ENCODE data around the gene VPS13D.

The VPS13D gene

GRCh38 chr1:12472156-12472797 is 242.4 kb downstream of the VPS13D start:
- ChIA-PET CTCF (no interaction called here), POLR2A (no interaction called here)
- no peak for DNase-seq (ENCODE audit: extremely low spot score)
- TF ChIP-seq NFRKB (IDR thresholded peaks at IDR 0.05), result no peak
- TF ChIP-seq SP1 (IDR thresholded peaks at IDR 0.05), result no peak
- TF ChIP-seq CTBP1 (IDR thresholded peaks at IDR 0.05; ENCODE audit: borderline replicate concordance), result no peak
- no peak for TF ChIP-seq TARDBP (IDR thresholded peaks at IDR 0.05)
- no peak for TF ChIP-seq L3MBTL2 (conservative IDR thresholded peaks at IDR 0.05)
- no peak for TF ChIP-seq ARNT (IDR thresholded peaks at IDR 0.05)
- TF ChIP-seq ZNF384 (IDR thresholded peaks at IDR 0.05), result no peak
- TF ChIP-seq, protein P1, sequence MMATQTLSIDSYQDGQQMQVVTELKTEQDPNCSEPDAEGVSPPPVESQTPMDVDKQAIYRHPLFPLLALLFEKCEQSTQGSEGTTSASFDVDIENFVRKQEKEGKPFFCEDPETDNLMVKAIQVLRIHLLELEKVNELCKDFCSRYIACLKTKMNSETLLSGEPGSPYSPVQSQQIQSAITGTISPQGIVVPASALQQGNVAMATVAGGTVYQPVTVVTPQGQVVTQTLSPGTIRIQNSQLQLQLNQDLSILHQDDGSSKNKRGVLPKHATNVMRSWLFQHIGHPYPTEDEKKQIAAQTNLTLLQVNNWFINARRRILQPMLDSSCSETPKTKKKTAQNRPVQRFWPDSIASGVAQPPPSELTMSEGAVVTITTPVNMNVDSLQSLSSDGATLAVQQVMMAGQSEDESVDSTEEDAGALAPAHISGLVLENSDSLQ (IDR thresholded peaks at IDR 0.05), result no peak
- TF ChIP-seq FOXK2 (IDR thresholded peaks at IDR 0.05), result no peak
- TF ChIP-seq SUZ12 (IDR thresholded peaks at IDR 0.05), result no peak
- TF ChIP-seq HDGF (IDR thresholded peaks at IDR 0.05; ENCODE audit: borderline replicate concordance), result no peak
- TF ChIP-seq BHLHE40 (IDR thresholded peaks at IDR 0.05; ENCODE audit: borderline replicate concordance), result no peak

DNA sequence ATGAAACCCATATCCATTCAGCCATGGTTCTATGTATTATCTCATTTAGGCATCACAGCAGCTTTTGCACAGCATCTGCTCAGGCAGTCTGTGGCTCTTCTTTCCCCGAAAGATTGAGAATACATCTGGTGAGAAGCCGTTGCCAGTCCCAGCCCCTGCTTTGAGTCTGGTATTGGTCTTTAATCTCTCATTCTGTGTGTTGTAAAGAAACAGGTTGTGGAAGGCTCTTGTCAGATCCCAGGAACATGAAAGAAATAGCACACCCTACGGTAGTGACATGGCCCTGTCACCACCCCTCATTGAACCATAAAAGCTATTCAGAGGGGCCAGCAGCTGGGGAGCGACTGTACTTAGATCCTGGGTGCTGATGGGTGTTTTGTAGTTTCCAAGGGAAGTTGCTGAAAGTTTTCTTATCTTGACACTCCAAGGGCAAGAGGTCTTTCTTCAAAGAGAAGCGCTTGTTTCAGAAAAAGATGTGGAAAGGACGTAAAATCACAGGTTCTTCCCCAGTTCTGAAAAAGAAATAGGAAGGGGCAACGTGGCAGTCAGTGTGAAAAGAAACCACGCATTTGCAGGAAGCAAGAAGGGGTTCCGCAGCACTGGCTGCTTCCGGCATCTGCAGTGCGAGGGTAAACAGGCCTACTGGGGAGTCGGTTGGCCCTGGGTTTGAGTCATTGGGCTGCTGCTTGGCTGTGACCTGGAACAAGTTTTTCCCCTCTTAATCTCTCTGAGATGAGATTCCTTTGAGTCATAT is 243.1 kb downstream of the VPS13D start:
- CTCF ChIA-PET, result no interaction called here
- POLR2A ChIA-PET, result no interaction called here
- no peak for DNase-seq (ENCODE audit: extremely low spot score)
- TF ChIP-seq CTBP1 (IDR thresholded peaks at IDR 0.05; ENCODE audit: borderline replicate concordance) (no peak), FOXK2 (IDR thresholded peaks at IDR 0.05) (no peak), HDGF (IDR thresholded peaks at IDR 0.05; ENCODE audit: borderline replicate concordance) (no peak), BHLHE40 (IDR thresholded peaks at IDR 0.05; ENCODE audit: borderline replicate concordance) (no peak), L3MBTL2 (conservative IDR thresholded peaks at IDR 0.05) (no peak), NFRKB (IDR thresholded peaks at IDR 0.05) (no peak), TARDBP (IDR thresholded peaks at IDR 0.05) (no peak), FOXM1 (IDR thresholded peaks at IDR 0.05; ENCODE audit: borderline replicate concordance) (no peak), ZNF384 (IDR thresholded peaks at IDR 0.05) (no peak), LEF1 (IDR thresholded peaks at IDR 0.05; ENCODE audit: borderline replicate concordance) (no peak), SP1 (IDR thresholded peaks at IDR 0.05) (no peak), ELF4 (IDR thresholded peaks at IDR 0.05) (no peak), ARNT (IDR thresholded peaks at IDR 0.05) (no peak)
- TF ChIP-seq, protein P1 (IDR thresholded peaks at IDR 0.05), result no peak

DNA sequence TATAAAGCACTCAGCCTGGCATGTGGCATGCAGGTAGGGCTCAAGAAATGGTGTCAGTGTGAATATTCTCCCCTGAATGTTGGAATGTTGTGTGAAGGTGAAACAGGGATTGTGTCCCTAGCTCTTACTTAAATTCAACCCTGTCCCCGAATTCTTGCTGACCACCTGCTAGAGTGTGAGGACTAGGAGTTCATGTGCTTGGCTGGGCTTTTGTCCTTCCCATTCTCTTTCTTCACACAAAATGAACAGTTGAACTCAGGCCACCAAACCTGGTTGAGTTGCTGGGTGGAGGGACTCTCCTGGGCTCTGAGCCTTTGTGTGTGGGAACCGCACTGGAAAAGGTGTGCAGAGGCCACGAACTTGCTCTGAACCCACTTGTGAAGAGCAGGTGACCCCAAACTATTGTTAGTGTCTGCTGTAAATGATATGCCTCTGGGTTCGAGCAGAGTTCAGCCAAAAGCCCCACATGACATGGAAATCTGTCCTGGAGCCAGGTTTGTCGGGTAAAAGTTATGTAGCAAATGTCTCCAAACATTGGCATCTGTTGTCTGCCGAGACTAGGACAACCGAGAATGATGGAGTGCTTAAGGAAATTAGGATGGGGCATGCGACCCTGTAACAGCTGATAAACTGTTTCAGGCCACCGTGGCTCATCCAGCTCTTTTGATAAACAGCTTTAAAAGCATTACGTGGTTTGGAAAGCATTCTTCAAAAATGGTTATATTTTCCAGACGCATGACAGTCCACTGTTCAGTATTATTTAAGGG is 243.9 kb downstream of the VPS13D start:
- TF ChIP-seq LEF1 (IDR thresholded peaks at IDR 0.05; ENCODE audit: borderline replicate concordance) (no peak), FOXA1 (IDR thresholded peaks at IDR 0.05) (no peak), SP1 (IDR thresholded peaks at IDR 0.05) (no peak), ZNF384 (IDR thresholded peaks at IDR 0.05) (no peak), NFRKB (IDR thresholded peaks at IDR 0.05) (no peak), BHLHE40 (IDR thresholded peaks at IDR 0.05; ENCODE audit: borderline replicate concordance) (no peak), TARDBP (IDR thresholded peaks at IDR 0.05) (no peak), ELF4 (IDR thresholded peaks at IDR 0.05) (no peak), SUZ12 (IDR thresholded peaks at IDR 0.05) (no peak), CTBP1 (IDR thresholded peaks at IDR 0.05; ENCODE audit: borderline replicate concordance) (no peak), L3MBTL2 (conservative IDR thresholded peaks at IDR 0.05) (no peak), FOXK2 (IDR thresholded peaks at IDR 0.05) (no peak), FOXM1 (IDR thresholded peaks at IDR 0.05; ENCODE audit: borderline replicate concordance) (no peak), HDGF (IDR thresholded peaks at IDR 0.05; ENCODE audit: borderline replicate concordance) (no peak), ARNT (IDR thresholded peaks at IDR 0.05) (no peak)
- TF ChIP-seq, protein P1 (IDR thresholded peaks at IDR 0.05), result no peak
- ChIA-PET CTCF (no interaction called here), POLR2A (interaction anchor here (1.3 kb wide), 1 partner anchor 144 kb away, joined by 4 read pairs; the partner anchor contains the start of gene DHRS3)
- no peak for DNase-seq (ENCODE audit: extremely low spot score)

- ChIA-PET CTCF (no interaction called here), POLR2A (interaction anchor here (1.2 to 1.3 kb wide), 2 partner anchors 143 to 144 kb away, joined by 3 to 4 read pairs; partner anchors contain the start of gene DHRS3)
- DNase-seq (ENCODE audit: extremely low spot score), result no peak
- TF ChIP-seq ZNF384 (IDR thresholded peaks at IDR 0.05), result no peak
Measured at GRCh38 chr1:12475101-12475500, 245.3 kb downstream of the VPS13D start.

- no peak for DNase-seq (ENCODE audit: extremely low spot score)
- no peak for TF ChIP-seq FOXM1 (IDR thresholded peaks at IDR 0.05; ENCODE audit: borderline replicate concordance)
- TF ChIP-seq, protein P1 (IDR thresholded peaks at IDR 0.05), result peak; percentile 13; the same call in 1 of the 2 replicates
- no peak for TF ChIP-seq ARNT (IDR thresholded peaks at IDR 0.05)
- ChIA-PET CTCF (interaction anchor here (0.5 kb wide), 1 partner anchor 128 kb away, joined by 4 read pairs; no protein-coding TSS in a partner anchor), POLR2A (interaction anchor here (1.2 kb wide), 1 partner anchor 143 kb away, joined by 3 read pairs; no protein-coding TSS in a partner anchor)
Measured at GRCh38 chr1:12475530-12475934, 245.7 kb downstream of the VPS13D start.
